Esophagus squamous epithelium (tissue), 4 donors: Measurements from ENCODE around the gene WDR31.

Source experiments
- CTCF ChIP-seq, 6 experiments: fragments of 450-650 bp in 4 of 6; fragments of 200-600 bp in 2 of 6; sonication (generic) in 2 of 6; IDR thresholded peaks; one replicate each; pipeline ENCODE4 v1.5.1; 2016 to 2019; ENCODE audit warnings: antibody characterized with exemption in 6 of 6, mild to moderate bottlenecking in 4 of 6, moderate library complexity in 4 of 6
- POLR2A ChIP-seq, 4 donors: fragments of 450-650 bp; IDR thresholded peaks; one replicate each; pipeline ENCODE4 v1.6.1; 2017; ENCODE audit warnings: antibody characterized with exemption in 4 of 4, mild to moderate bottlenecking in 4 of 4, moderate library complexity in 3 of 4

- TF ChIP-seq CTCF (IDR thresholded peaks at IDR 0.05) (no peak), POLR2A (IDR thresholded peaks at IDR 0.05) (no peak)
Observed at GRCh38 chr9:113298311-113298710, 41.8 kb downstream of the WDR31 start.
